ENCODE measurements around the gene FKRP. TPM values are rescaled to one million over a fixed set of nuclear protein-coding genes. Genes with fewer than 3 reads are reported as not detected.
A peak's percentile ranks its signal among the peaks of the same experiment; 100 is the strongest.

The FKRP gene
- total and polyA plus RNA-seq, 4 donors = 3.9 to 20.6 (median 16.1) TPM

- peak; percentile 16 for ATAC-seq (ENCODE audit: low FRiP score)
- Histone ChIP-seq H3K4me1 (ENCODE audit: control insufficient read depth in 1 of 2, insufficient read depth in 2 of 2, low read length in 2 of 2) (no peaks in the 10 kb centered on the region), H3K27me3 (ENCODE audit: control insufficient read depth in 1 of 2, insufficient read depth in 2 of 2, low read length in 1 of 2) (no peaks in the 10 kb centered on the region), H3K4me3 (ENCODE audit: low read length in 2 of 2) (no peak overlapping the region), H3K36me3 (ENCODE audit: control insufficient read depth in 1 of 2, insufficient read depth in 2 of 2, low read length in 1 of 2) (peaks cover 0 to 12% of the 10 kb centered on the region in 2 donors), H3K9me3 (ENCODE audit: control insufficient read depth, low read length) (no peaks in the 10 kb centered on the region), H3K27ac (ENCODE audit: low read depth in 1 of 2, low read length in 2 of 2) (no peak overlapping the region)
- no peak for DNase-seq
- intact Hi-C loops (cut with DNase I) = loop anchor here in 1 of 2 donors (2.0 kb wide), 1 partner anchor 23 kb away; no protein-coding TSS in a partner anchor
- WGBS, 2 donors = 75 to 82% methylated on average over 14 of the region's 14 CpGs
Observed at GRCh38 chr19:46728208-46728607, 17.6 kb upstream of the FKRP start.

DNA sequence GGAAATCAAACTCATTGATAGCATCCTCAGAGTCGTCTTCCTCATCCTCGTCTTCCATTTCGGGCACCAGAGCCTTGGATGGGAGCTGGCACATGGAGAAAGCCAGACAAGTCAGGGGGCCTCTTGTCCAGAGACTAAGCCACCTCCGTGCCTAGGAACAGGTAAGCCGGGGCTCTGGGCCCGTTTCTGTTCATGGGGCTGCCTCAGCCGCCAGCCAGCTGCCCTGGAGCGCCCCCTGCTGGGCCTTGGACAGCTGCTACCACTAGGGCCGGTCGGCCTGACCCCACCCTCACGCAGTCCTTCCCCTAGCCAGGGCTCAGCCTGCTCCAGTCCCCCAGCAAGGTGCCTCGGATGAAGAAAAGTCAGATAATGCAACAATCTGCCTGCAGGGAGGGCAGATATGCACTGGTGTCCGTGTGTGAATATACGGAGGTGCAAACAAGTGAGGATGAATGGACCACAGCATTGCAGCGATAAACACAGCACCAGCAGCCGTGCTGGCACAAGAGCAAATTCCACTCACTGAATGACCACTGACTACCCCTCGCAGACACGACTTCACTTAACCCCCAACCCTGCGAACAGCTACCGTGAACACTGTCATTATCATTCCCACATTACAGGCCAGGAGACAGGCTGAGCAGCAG is 17.0 kb upstream of the FKRP start:
- Histone ChIP-seq H3K27me3 (ENCODE audit: control insufficient read depth in 1 of 2, insufficient read depth in 2 of 2, low read length in 1 of 2) (no peaks in the 10 kb centered on the region), H3K27ac (ENCODE audit: low read depth in 1 of 2, low read length in 2 of 2) (no peak overlapping the region), H3K4me1 (ENCODE audit: control insufficient read depth in 1 of 2, insufficient read depth in 2 of 2, low read length in 2 of 2) (no peaks in the 10 kb centered on the region), H3K4me3 (ENCODE audit: low read length in 2 of 2) (no peak overlapping the region), H3K9me3 (ENCODE audit: control insufficient read depth, low read length) (no peaks in the 10 kb centered on the region), H3K36me3 (ENCODE audit: control insufficient read depth in 1 of 2, insufficient read depth in 2 of 2, low read length in 1 of 2) (peaks cover 0 to 12% of the 10 kb centered on the region in 2 donors)
- DNase-seq (peak; percentile 82 to 93), ATAC-seq (ENCODE audit: low FRiP score) (peak; percentile 83)
- 42% methylated on average over 20 of the region's 20 CpGs for WGBS, 2 donors
- intact Hi-C loops (cut with DNase I) = loop anchor here in 1 of 2 donors (2.0 kb wide), 1 partner anchor 24 kb away; no protein-coding TSS in a partner anchor

DNA sequence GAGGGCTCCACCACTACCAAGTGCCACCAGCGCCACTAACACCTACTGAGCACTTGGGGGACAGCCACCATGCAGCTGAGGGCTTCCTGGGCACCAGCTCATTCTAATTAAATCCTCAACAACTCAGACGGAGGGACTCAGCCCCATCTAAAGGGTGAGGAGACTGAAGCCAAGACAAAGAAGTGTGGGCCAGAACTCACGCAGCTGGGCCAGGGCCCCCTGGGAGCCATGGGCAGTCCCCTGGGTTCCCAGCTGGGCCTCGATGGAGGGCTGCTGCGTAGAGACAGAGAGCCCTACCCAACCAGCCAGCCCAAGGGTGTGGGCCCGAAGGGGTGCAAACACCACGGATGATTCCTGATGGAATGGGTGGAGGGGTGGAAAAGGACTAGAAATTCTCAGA is 16.2 kb upstream of the FKRP start:
- Histone ChIP-seq H3K36me3 (ENCODE audit: control insufficient read depth in 1 of 2, insufficient read depth in 2 of 2, low read length in 1 of 2) (peaks cover 0 to 12% of the 10 kb centered on the region in 2 donors), H3K4me3 (ENCODE audit: low read length in 2 of 2) (no peak overlapping the region), H3K27me3 (ENCODE audit: control insufficient read depth in 1 of 2, insufficient read depth in 2 of 2, low read length in 1 of 2) (no peaks in the 10 kb centered on the region), H3K9me3 (ENCODE audit: control insufficient read depth, low read length) (no peaks in the 10 kb centered on the region), H3K27ac (ENCODE audit: low read depth in 1 of 2, low read length in 2 of 2) (no peak overlapping the region), H3K4me1 (ENCODE audit: control insufficient read depth in 1 of 2, insufficient read depth in 2 of 2, low read length in 2 of 2) (no peaks in the 10 kb centered on the region)
- intact Hi-C loops (cut with DNase I) = loop anchor here in 1 of 2 donors (2.0 kb wide), 1 partner anchor 25 kb away; no protein-coding TSS in a partner anchor
- ATAC-seq (ENCODE audit: low FRiP score) (no peak), DNase-seq (no peak)
- WGBS, 2 donors = 57 to 64% methylated on average over 7 of the region's 7 CpGs

- H3K9me3 ChIP-seq (ENCODE audit: control insufficient read depth, low read length) = no peaks in the 10 kb centered on the region
- ATAC-seq (ENCODE audit: low FRiP score) (no peak), DNase-seq (no peak)
- no peak overlapping the region for H3K27ac ChIP-seq (ENCODE audit: low read depth in 1 of 2, low read length in 2 of 2)
- peaks cover 0 to 12% of the 10 kb centered on the region in 2 donors for H3K36me3 ChIP-seq (ENCODE audit: control insufficient read depth in 1 of 2, insufficient read depth in 2 of 2, low read length in 1 of 2)
- H3K4me1 ChIP-seq (ENCODE audit: control insufficient read depth in 1 of 2, insufficient read depth in 2 of 2, low read length in 2 of 2) = no peaks in the 10 kb centered on the region
- no peak overlapping the region for H3K4me3 ChIP-seq (ENCODE audit: low read length in 2 of 2)
- intact Hi-C loops (cut with DNase I) = no loop called here
- 94 to 97% methylated on average over 8 to 9 of the region's 9 CpGs for WGBS, 2 donors
- H3K27me3 ChIP-seq (ENCODE audit: control insufficient read depth in 1 of 2, insufficient read depth in 2 of 2, low read length in 1 of 2) = no peaks in the 10 kb centered on the region
Observed at GRCh38 chr19:46730187-46730586, 15.7 kb upstream of the FKRP start.

GRCh38 chr19:46730595-46730994 is 15.3 kb upstream of the FKRP start:
- no peaks in the 10 kb centered on the region for H3K4me1 ChIP-seq (ENCODE audit: control insufficient read depth in 1 of 2, insufficient read depth in 2 of 2, low read length in 2 of 2)
- no peaks in the 10 kb centered on the region for H3K9me3 ChIP-seq (ENCODE audit: control insufficient read depth, low read length)
- intact Hi-C loops (cut with DNase I) = no loop called here
- no peak overlapping the region for H3K4me3 ChIP-seq (ENCODE audit: low read length in 2 of 2)
- no peak for DNase-seq
- ATAC-seq (ENCODE audit: low FRiP score) = no peak
- WGBS, 2 donors = 90 to 91% methylated on average over 14 of the region's 14 CpGs
- no peaks in the 10 kb centered on the region for H3K27me3 ChIP-seq (ENCODE audit: control insufficient read depth in 1 of 2, insufficient read depth in 2 of 2, low read length in 1 of 2)
- no peak overlapping the region for H3K27ac ChIP-seq (ENCODE audit: low read depth in 1 of 2, low read length in 2 of 2)
- H3K36me3 ChIP-seq (ENCODE audit: control insufficient read depth in 1 of 2, insufficient read depth in 2 of 2, low read length in 1 of 2) = peaks cover 0 to 10% of the 10 kb centered on the region in 2 donors

DNA sequence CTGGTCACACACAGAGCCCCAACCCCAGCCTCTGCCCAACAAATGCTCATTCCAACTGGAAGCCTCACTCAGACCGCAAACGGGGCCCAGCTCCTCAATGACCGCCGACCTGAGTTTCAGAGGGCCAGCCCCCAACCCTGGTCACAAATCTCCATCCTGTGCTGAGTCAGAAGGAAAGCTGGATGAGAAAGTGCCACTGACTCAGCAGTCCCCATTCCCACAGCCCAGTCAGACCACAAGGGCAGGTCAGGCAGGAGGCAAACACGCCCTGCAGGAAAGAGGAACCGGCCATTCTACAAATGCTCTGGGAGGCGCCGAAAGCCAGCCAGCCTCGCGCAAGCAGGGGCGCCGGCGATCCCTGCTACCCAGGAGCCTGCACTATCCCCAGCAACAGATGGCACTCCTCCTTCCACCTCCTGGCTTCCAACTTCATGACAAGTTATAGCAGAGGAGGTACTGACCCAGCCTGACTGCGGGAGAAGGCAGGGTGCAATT is 14.8 kb upstream of the FKRP start:
- Histone ChIP-seq H3K4me3 (ENCODE audit: low read length in 2 of 2) (no peak overlapping the region), H3K27me3 (ENCODE audit: control insufficient read depth in 1 of 2, insufficient read depth in 2 of 2, low read length in 1 of 2) (no peaks in the 10 kb centered on the region), H3K27ac (ENCODE audit: low read depth in 1 of 2, low read length in 2 of 2) (no peak overlapping the region), H3K36me3 (ENCODE audit: control insufficient read depth in 1 of 2, insufficient read depth in 2 of 2, low read length in 1 of 2) (peaks cover 0 to 10% of the 10 kb centered on the region in 2 donors), H3K9me3 (ENCODE audit: control insufficient read depth, low read length) (no peaks in the 10 kb centered on the region), H3K4me1 (ENCODE audit: control insufficient read depth in 1 of 2, insufficient read depth in 2 of 2, low read length in 2 of 2) (no peaks in the 10 kb centered on the region)
- intact Hi-C loops (cut with DNase I) = no loop called here
- ATAC-seq (ENCODE audit: low FRiP score) = peak; percentile 12
- DNase-seq = peak in 1 of 2 donors; percentile 80
- 79 to 83% methylated on average over 14 of the region's 14 CpGs for WGBS, 2 donors

GRCh38 chr19:46731584-46731983 is 14.3 kb upstream of the FKRP start:
- 84% methylated on average over 14 of the region's 14 CpGs for WGBS, 2 donors
- no peak for ATAC-seq (ENCODE audit: low FRiP score)

DNA sequence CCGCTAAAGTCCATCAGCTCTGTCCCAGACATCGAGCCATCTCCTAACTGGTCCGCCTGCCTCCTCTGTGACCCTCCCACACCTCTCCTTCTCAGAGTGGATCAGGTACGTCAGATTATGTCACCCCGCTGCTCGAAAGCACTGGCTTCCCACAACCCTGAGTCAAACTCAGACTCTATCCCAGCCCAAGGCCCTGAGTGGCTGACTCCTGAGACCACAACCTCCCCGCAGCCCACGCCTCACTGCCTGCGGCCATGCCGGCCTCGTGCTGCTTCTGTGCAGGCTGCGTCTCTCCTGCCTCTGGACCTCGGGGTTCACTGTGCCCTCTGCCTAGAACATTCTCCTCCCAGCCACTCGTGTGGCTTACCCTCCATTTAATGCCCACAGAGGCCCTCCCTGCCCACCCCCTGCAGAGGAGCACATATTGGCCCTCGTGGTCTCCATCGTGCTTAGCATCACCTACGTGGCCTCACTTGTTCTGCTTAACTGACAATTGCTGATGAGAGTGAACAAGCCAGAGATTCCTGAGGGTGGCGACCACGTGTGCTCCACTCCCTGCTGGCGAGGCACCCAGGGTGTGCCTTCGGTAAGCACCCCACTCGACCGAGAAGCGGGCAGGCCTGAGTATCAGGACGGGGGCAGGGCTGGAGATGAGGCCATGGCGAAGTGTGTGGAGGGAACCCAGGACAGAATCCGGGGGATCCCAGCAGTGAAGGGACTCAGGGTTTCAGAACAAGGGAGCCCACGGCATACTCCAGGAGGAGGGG is 13.5 kb upstream of the FKRP start:
- no peaks in the 10 kb centered on the region for H3K4me1 ChIP-seq (ENCODE audit: control insufficient read depth in 1 of 2, insufficient read depth in 2 of 2, low read length in 2 of 2)
- H3K9me3 ChIP-seq (ENCODE audit: control insufficient read depth, low read length) = no peaks in the 10 kb centered on the region
- 87 to 89% methylated on average over 28 of the region's 28 CpGs for WGBS, 2 donors
- H3K27ac ChIP-seq (ENCODE audit: low read depth in 1 of 2, low read length in 2 of 2) = no peak overlapping the region
- ATAC-seq (ENCODE audit: low FRiP score) (no peak), DNase-seq (no peak)
- H3K36me3 ChIP-seq (ENCODE audit: control insufficient read depth in 1 of 2, insufficient read depth in 2 of 2, low read length in 1 of 2) = peaks cover 0 to 10% of the 10 kb centered on the region in 2 donors
- no peak overlapping the region for H3K4me3 ChIP-seq (ENCODE audit: low read length in 2 of 2)
- intact Hi-C loops (cut with DNase I) = no loop called here
- H3K27me3 ChIP-seq (ENCODE audit: control insufficient read depth in 1 of 2, insufficient read depth in 2 of 2, low read length in 1 of 2) = no peaks in the 10 kb centered on the region

More at GRCh38 chr19:46731584-46731983, 14.3 kb upstream of the FKRP start:
- peak in 1 of 2 donors; percentile 72 for DNase-seq
- Histone ChIP-seq H3K4me1 (ENCODE audit: control insufficient read depth in 1 of 2, insufficient read depth in 2 of 2, low read length in 2 of 2) (no peaks in the 10 kb centered on the region), H3K4me3 (ENCODE audit: low read length in 2 of 2) (no peak overlapping the region), H3K9me3 (ENCODE audit: control insufficient read depth, low read length) (no peaks in the 10 kb centered on the region), H3K36me3 (ENCODE audit: control insufficient read depth in 1 of 2, insufficient read depth in 2 of 2, low read length in 1 of 2) (peaks cover 0 to 10% of the 10 kb centered on the region in 2 donors), H3K27me3 (ENCODE audit: control insufficient read depth in 1 of 2, insufficient read depth in 2 of 2, low read length in 1 of 2) (no peaks in the 10 kb centered on the region), H3K27ac (ENCODE audit: low read depth in 1 of 2, low read length in 2 of 2) (no peak overlapping the region)
- intact Hi-C loops (cut with DNase I) = no loop called here
